ENCODE data around the gene ATAD1.
"Not testable (repeated sequence)": the region's sequence is repeated elsewhere in the genome, so short reads cannot be mapped to it uniquely, and the experiment has no call there.

ATAD1 gene

GRCh38 chr10:87750817-87751216 lies 67.2 kb downstream of the ATAD1 start:
- FAIRE-seq: no peak

GRCh38 chr10:87750001-87750671 lies 67.9 kb downstream of the ATAD1 start:
- no peak for FAIRE-seq

- FAIRE-seq: not testable (repeated sequence)
These were observed 69.8 kb downstream of the ATAD1 start for GRCh38 chr10:87748244-87748643.

GRCh38 chr10:87746911-87747310 lies 71.1 kb downstream of the ATAD1 start:
- no peak for FAIRE-seq

- FAIRE-seq: no peak
These were observed 73.4 kb downstream of the ATAD1 start for GRCh38 chr10:87744606-87745005.

GRCh38 chr10:87742992-87743610 lies 74.9 kb downstream of the ATAD1 start:
- FAIRE-seq: not testable (repeated sequence)

- FAIRE-seq: peak; percentile 49
These were observed 77.8 kb downstream of the ATAD1 start for GRCh38 chr10:87740254-87740655.

GRCh38 chr10:87739703-87740102 lies 78.3 kb downstream of the ATAD1 start:
- FAIRE-seq: no peak

- not testable (repeated sequence) for FAIRE-seq
These were observed 79.8 kb downstream of the ATAD1 start for GRCh38 chr10:87738253-87738652.

GRCh38 chr10:87734987-87735827 lies 82.8 kb downstream of the ATAD1 start:
- no peak for FAIRE-seq

GRCh38 chr10:87733081-87733480 lies 84.9 kb downstream of the ATAD1 start:
- FAIRE-seq: no peak

- no peak for FAIRE-seq
These were observed 88.1 kb downstream of the ATAD1 start for GRCh38 chr10:87729940-87730339.

- no peak for FAIRE-seq
These were observed 93.2 kb downstream of the ATAD1 start for GRCh38 chr10:87724789-87725188.

GRCh38 chr10:87723500-87723899 lies 94.5 kb downstream of the ATAD1 start:
- no peak for FAIRE-seq

- no peak for FAIRE-seq
These were observed 95.3 kb downstream of the ATAD1 start for GRCh38 chr10:87722716-87723115.

GRCh38 chr10:87721781-87722180 lies 96.2 kb downstream of the ATAD1 start:
- no peak for FAIRE-seq

GRCh38 chr10:87720665-87721064 lies 97.4 kb downstream of the ATAD1 start:
- no peak for FAIRE-seq

GRCh38 chr10:87716348-87716670 lies 101.7 kb downstream of the ATAD1 start:
- no peak for FAIRE-seq

GRCh38 chr10:87715552-87716347 lies 102.3 kb downstream of the ATAD1 start:
- FAIRE-seq: no peak

GRCh38 chr10:87713707-87714106 lies 104.3 kb downstream of the ATAD1 start:
- no peak for FAIRE-seq

GRCh38 chr10:87712913-87713616 lies 105.0 kb downstream of the ATAD1 start:
- no peak for FAIRE-seq

GRCh38 chr10:87707254-87707653 lies 110.8 kb downstream of the ATAD1 start:
- no peak for FAIRE-seq

- FAIRE-seq: no peak
These were observed 111.3 kb downstream of the ATAD1 start for GRCh38 chr10:87706731-87707130.

Measured in islet of Langerhans (tissue), 1 donor.